Heart left ventricle (tissue), 16 donors: Measurements from ENCODE around the gene DNM3. TPM values are rescaled to one million over a fixed set of nuclear protein-coding genes. Genes with fewer than 3 reads are reported as not detected.
A peak's percentile ranks its signal among the peaks of the same experiment; 100 is the strongest.

Source experiments
- ATAC-seq, 4 donors: fragments of 200-7000 bp; cut with Tn5 transposase; one replicate each; pipeline ENCODE4 v1.9.1; 2020 to 2022; ENCODE audit warnings: moderate library complexity in 4 of 4, mild to moderate bottlenecking in 3 of 4, moderate number of reproducible peaks in 1 of 4
- DNase-seq, 5 donors: peaks; one replicate each; pipeline ENCODE4 v3.0.0-alpha.2; 2020
- H3K27ac ChIP-seq, 12 donors: fragments of 200-600 bp; sonication (generic) in 4 of 12; one replicate each; pipeline versions ENCODE4 v1.5.0 to v1.8.0; 2016 to 2022; ENCODE audit warnings: mild to moderate bottlenecking in 2 of 12
- H3K27me3 ChIP-seq, 9 donors: fragments of 200-600 bp; sonication (generic) in 2 of 9; one replicate each; pipeline versions ENCODE4 v1.5.1 to v1.8.0; 2016 to 2022; ENCODE audit warnings: mild to moderate bottlenecking in 3 of 9
- H3K36me3 ChIP-seq, 9 donors: fragments of 200-600 bp; sonication (generic) in 2 of 9; one replicate each; pipeline versions ENCODE4 v1.5.0 to v1.8.0; 2018 to 2022; ENCODE audit warnings: mild to moderate bottlenecking in 2 of 9
- H3K4me1 ChIP-seq, 12 donors: fragments of 200-600 bp; sonication (generic) in 4 of 12; one replicate each; pipeline versions ENCODE4 v1.5.0 to v1.8.0; 2016 to 2022; ENCODE audit warnings: mild to moderate bottlenecking in 3 of 12
- H3K4me3 ChIP-seq, 12 donors: fragments of 200-600 bp; sonication (generic) in 4 of 12; one replicate each; pipeline versions ENCODE4 v1.5.0 to v1.8.0; 2017 to 2022; ENCODE audit warnings: mild to moderate bottlenecking in 9 of 12, moderate library complexity in 4 of 12
- H3K9me3 ChIP-seq, 12 donors: fragments of 200-600 bp; sonication (generic) in 4 of 12; one replicate each; pipeline versions ENCODE4 v1.5.0 to v1.8.0; 2016 to 2022; ENCODE audit warnings: mild to moderate bottlenecking in 1 of 12
- POLR2A ChIP-seq, 2 donors: fragments of 450-650 bp; IDR thresholded peaks; one replicate each; pipeline ENCODE4 v1.6.1; 2017; ENCODE audit warnings: antibody characterized with exemption in 2 of 2, mild to moderate bottlenecking in 2 of 2, moderate library complexity in 2 of 2
- WGBS, 4 donors: extraction: QIAGEN DNeasy Blood & Tissue Kit in 2 of 4; methylation state at CpG; one replicate each; pipeline versions ENCODE4 v1.1.5 to v1.1.7; 2013 to 2018; 5-methylcytosine and 5-hydroxymethylcytosine counted together
- intact Hi-C, 10 donors: fragments of 100-400 bp; cut with DNase I; formaldehyde crosslinking; loops; one replicate each; pipeline versions ENCODE4 v1.11.1 to v1.14.2; 2022
- polyA plus RNA-seq, 2 donors: library from polyadenylated mRNA; stranded (reverse); fragments of 200-250 nt; gene quantifications; one replicate each; pipeline ENCODE4 v1.2.3, GENCODE V29; 2013
- total RNA-seq, 9 donors: library from RNA; depleted of rRNA in 2 of 9; stranded (reverse); fragments of >200 nt in 2 of 9; fragmentation: NEBNext Ultra II Directional in 3 of 9; extraction: Animal tissue kit (Norgen Biotek cat#: 25700) in 3 of 9; gene quantifications; one replicate each; pipeline versions ENCODE4 v1.1.0 to v1.2.4, GENCODE V29; 2016 to 2023
- TF ChIP-seq, protein P1 (sequence below), 12 donors: fragments of 200-600 bp; sonication (generic) in 4 of 12; IDR thresholded peaks; one replicate each; pipeline versions ENCODE4 v1.5.0 to v1.8.0; 2018 to 2022; ENCODE audit warnings: antibody characterized with exemption in 12 of 12, mild to moderate bottlenecking in 5 of 12
- donor health status: ischemic (EF 13 %, LVEDD 7.1; RV severe dilation, severe dysfunction).
- donor health status: healthy with polysubstance abuse.
- donor health status: DM: no; HTN: yes; CAD: no.
- donor health status: DM: no; HTN: no; CAD: no.
- donor health status: ischemic (EF 25% LVEDD 6.9; RV normal size, moderate dysfunction).
- donor health status: ischemic (EF 25% LVEDD 5.7; RV mildly dilated, moderate dysfunction).
- donor health status: healthy.
- donor health status: DM: yes; HTN: yes; CAD: no.
- donor health status: ischemic (EF 35%, LVEDD 5.7; RV mildly dilated, moderate dysfunction).
- donor health status: nonischemic (EF 11% LVEDD 7.7; RV severe dilation, severe dysfunction).
- donor health status: DM: yes; HTN: yes; CAD: no.
- donor health status: PGD.
- donor health status: ischemic (EF 29% LVEDD 5.4; RV normal size, mild dysfunction).
- donor health status: nonischemic (EF 23%, LVEDD 6.1; RV moderate dilation, normal function).

The DNM3 gene
- total and polyA plus RNA-seq, 11 donors, result 0.44 to 3.9 (median 1.9) TPM

DNA sequence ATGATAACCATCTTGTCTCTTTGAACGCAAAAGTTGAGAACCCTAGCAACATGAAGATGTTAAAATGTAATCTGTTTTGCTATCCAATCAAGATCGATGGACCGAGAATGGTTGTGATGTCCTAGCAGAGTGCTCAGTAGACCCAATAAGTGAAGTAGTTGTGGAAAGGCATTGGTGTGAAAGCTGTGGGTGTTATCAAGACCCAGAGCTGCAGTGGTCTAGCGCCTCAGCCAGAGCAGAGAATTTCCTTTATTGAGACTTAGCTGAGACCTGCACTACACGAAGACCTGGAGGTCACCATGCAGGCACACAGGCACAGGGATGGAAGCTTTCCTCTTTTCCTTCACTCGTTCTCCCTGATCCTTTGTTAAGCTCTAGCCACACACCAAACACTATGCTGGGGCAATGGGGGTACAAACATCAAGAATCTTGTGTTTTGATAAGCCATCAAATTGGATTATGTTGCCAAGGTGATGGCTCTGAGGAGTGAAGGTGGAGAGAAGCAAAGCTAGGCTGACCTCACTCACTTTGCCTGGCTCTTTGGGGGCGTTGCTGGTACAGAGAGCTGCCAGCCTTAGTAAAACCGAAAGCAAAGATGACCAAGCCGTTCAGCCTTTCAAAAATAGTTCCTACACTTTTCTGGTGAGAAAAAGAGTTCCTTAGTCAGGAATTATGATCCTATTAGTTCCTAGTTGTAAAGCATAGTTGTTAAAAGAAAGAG lies 35.7 kb upstream of the DNM3 start:
- H3K9me3 ChIP-seq, result no peaks in the 10 kb centered on the region
- H3K36me3 ChIP-seq, result no peaks in the 10 kb centered on the region
- H3K4me3 ChIP-seq, result peak overlapping the region in 4 of 12 donors; percentile 5 to 26 (median 16)
- 72 to 78% (median 74%) methylated on average over 9 of the region's 9 CpGs for WGBS, 4 donors
- peaks cover 0 to 40% (median 10%) of the 10 kb centered on the region in 12 donors for H3K4me1 ChIP-seq
- intact Hi-C loops, result loop anchor here in 2 of 10 donors (5.0 to 10.0 kb wide), 2 partner anchors 37 to 639 kb away; partner anchors contain the start of genes DNM3 (in 1 of the 2) and PIGC (in 1 of the 2)
- TF ChIP-seq, protein P1, sequence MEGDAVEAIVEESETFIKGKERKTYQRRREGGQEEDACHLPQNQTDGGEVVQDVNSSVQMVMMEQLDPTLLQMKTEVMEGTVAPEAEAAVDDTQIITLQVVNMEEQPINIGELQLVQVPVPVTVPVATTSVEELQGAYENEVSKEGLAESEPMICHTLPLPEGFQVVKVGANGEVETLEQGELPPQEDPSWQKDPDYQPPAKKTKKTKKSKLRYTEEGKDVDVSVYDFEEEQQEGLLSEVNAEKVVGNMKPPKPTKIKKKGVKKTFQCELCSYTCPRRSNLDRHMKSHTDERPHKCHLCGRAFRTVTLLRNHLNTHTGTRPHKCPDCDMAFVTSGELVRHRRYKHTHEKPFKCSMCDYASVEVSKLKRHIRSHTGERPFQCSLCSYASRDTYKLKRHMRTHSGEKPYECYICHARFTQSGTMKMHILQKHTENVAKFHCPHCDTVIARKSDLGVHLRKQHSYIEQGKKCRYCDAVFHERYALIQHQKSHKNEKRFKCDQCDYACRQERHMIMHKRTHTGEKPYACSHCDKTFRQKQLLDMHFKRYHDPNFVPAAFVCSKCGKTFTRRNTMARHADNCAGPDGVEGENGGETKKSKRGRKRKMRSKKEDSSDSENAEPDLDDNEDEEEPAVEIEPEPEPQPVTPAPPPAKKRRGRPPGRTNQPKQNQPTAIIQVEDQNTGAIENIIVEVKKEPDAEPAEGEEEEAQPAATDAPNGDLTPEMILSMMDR (IDR thresholded peaks at IDR 0.05), result no peak
- no peak overlapping the region for H3K27ac ChIP-seq
- ATAC-seq (peak in 1 of 4 donors; percentile 33), DNase-seq (no peak)
- H3K27me3 ChIP-seq, result no peaks in the 10 kb centered on the region

DNA sequence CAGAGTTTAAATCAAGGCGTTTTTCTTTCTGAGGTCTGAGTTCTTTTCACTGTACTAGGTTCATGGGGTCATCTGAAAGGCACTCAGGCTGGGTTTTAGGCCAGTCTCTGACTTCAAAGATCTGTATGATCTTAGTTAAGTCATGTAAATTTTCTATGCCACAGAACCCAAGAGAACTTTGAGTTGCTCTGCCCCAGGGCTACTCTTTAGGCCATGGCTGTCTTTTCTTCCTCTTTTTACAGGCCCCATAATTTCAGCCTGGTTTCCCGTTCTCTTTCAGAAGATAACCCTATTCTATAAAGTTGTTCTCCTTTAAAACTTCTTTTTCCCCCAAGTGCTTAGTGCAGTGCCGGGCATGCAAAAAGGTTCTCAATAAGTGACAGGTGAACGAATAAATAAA lies 33.7 kb upstream of the DNM3 start:
- H3K4me3 ChIP-seq, result no peak overlapping the region
- H3K27ac ChIP-seq, result no peak overlapping the region
- H3K4me1 ChIP-seq, result peaks cover 0 to 25% (median 8%) of the 10 kb centered on the region in 12 donors
- H3K36me3 ChIP-seq, result no peaks in the 10 kb centered on the region
- WGBS, 4 donors, result 87 to 94% (median 92%) methylated on average over 4 of the region's 4 CpGs
- intact Hi-C loops, result loop anchor here in 2 of 10 donors (5.0 to 10.0 kb wide), 2 partner anchors 35 to 637 kb away; partner anchors contain the start of genes DNM3 (in 1 of the 2) and PIGC (in 1 of the 2)
- H3K27me3 ChIP-seq, result no peaks in the 10 kb centered on the region
- DNase-seq, result no peak
- H3K9me3 ChIP-seq, result no peaks in the 10 kb centered on the region
- no peak for ATAC-seq
- TF ChIP-seq, protein P1 (IDR thresholded peaks at IDR 0.05), result no peak
- TF ChIP-seq POLR2A (IDR thresholded peaks at IDR 0.05), result no peak

DNA sequence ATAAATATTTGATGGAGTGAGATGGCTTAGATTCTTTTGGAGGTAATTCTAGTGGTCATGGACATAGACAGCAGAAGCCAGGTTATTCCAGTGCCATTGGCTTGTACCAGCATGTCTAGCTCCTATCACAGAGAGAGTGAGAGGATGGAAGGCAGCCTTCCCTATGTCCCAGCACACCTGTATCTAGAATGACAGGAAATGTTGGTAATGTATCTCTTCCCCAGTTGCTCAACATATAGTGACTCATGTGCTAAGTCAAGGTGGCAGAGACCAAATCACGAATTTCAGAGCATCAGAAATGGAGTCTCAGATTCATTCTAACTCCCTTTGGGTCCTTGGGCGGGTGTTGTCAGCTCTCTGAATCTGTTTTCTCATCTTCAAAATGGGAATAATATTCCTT lies 31.5 kb upstream of the DNM3 start:
- ATAC-seq (no peak), DNase-seq (no peak)
- peaks cover 0 to 16% (median 3%) of the 10 kb centered on the region in 12 donors for H3K4me1 ChIP-seq

DNA sequence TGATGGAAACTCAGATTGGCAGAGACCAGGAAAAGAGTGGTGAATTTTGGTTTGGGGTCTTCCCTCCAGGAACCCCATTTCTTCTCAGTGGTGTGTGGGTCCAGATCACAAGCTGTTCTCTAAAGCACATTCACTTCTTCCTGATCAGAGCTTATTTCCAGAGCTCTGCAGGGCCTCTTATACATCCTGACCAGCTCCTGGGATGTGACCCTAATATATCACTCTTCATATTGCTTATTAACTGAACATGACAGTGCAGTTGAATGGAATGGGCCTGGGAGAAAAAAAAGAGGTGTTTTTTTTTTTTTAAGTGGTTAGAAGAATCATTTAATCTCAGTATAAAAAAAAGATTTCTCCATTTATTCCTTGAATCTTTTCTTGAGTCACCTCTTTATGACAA lies 29.6 kb upstream of the DNM3 start:
- no peak for ATAC-seq
- no peak overlapping the region for H3K4me3 ChIP-seq
- no peak for DNase-seq
- H3K4me1 ChIP-seq, result no peaks in the 10 kb centered on the region
- intact Hi-C loops, result no loop called here
- H3K27me3 ChIP-seq, result no peaks in the 10 kb centered on the region
- H3K9me3 ChIP-seq, result no peaks in the 10 kb centered on the region
- no peak overlapping the region for H3K27ac ChIP-seq
- no peaks in the 10 kb centered on the region for H3K36me3 ChIP-seq
- no peak for TF ChIP-seq POLR2A (IDR thresholded peaks at IDR 0.05)
- TF ChIP-seq, protein P1 (IDR thresholded peaks at IDR 0.05), result no peak

More for the DNA sequence above, 31.5 kb upstream of the DNM3 start:
- intact Hi-C loops, result loop anchor here in 2 of 10 donors (5.0 to 10.0 kb wide), 2 partner anchors 32 to 635 kb away; partner anchors contain the start of genes DNM3 (in 1 of the 2) and PIGC (in 1 of the 2)
- TF ChIP-seq, protein P1 (IDR thresholded peaks at IDR 0.05), result no peak
- no peak for TF ChIP-seq POLR2A (IDR thresholded peaks at IDR 0.05)
- WGBS, 4 donors, result 77 to 86% (median 84%) methylated on average over 2 of the region's 2 CpGs
- H3K27ac ChIP-seq, result no peak overlapping the region
- no peaks in the 10 kb centered on the region for H3K9me3 ChIP-seq
- H3K36me3 ChIP-seq, result no peaks in the 10 kb centered on the region
- no peak overlapping the region for H3K4me3 ChIP-seq
- no peaks in the 10 kb centered on the region for H3K27me3 ChIP-seq
